GM21447 (cell line): ENCODE data around the gene RAB17.
A peak's percentile ranks its signal among the peaks of the same experiment; 100 is the strongest.
"Not testable (repeated sequence)": the region's sequence is repeated elsewhere in the genome, so short reads cannot be mapped to it uniquely, and the experiment has no call there.

Experiments
- ATAC-seq: cut with Tn5 transposase; IDR thresholded peaks from one replicate; pipeline ENCODE4 v1.9.1; 2021; ENCODE audit not compliant: unreplicated experiment

Gene RAB17

GRCh38 chr2:237600205-237600846, 9.8 kb upstream of the RAB17 start:
- no peak for ATAC-seq

- no peak for ATAC-seq
Observed at GRCh38 chr2:237599465-237600110, 9.1 kb upstream of the RAB17 start.

- ATAC-seq = no peak
Observed at GRCh38 chr2:237598468-237599208, 8.1 kb upstream of the RAB17 start.

DNA sequence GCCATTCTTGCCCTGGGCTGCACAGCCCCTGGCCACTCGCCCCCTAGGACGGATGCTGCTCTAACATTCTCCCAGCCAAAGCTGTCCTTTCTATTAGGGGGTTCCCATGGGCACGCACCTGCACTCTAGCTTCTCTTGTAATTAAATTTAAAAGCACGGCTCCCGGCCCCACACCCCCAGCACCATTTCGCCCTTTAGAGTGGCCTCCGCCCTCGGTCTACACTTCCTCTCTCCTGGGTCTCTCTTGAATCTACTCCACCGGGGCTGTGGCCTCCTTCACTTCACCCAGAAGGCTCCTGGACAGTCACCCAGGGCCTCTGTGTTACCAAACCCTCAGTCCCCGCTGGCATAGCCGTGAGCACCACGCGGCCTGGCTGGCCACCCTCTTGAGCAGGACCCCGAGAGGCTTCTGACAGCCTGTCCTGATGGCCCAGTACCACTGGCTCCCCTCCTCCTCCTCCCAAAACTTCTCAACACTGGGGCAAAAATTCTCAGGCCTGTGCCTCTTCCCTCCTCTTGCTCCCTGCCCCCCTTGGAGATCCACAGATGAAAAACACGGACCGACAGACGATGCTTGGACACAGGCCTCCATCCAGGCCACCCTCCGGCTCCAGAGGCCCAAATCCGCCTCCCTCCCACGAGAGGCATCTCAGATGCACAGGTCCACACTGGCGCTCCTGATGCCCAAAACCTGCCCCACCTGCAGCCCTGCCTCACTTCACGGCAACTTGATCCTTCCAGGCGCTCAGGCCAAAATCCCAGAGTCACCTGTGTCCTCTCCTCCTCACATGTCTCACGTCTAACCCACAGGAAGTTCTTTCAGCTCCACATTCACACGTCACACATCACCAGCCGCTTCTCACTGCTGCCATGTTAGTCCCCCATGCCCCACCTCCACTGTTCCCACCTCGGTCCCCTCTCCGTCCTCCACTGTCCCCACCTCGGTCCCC, 6.9 kb upstream of the RAB17 start:
- ATAC-seq = no peak

- no peak for ATAC-seq
Observed at GRCh38 chr2:237596520-237597195, 6.1 kb upstream of the RAB17 start.

GRCh38 chr2:237595829-237596519, 5.4 kb upstream of the RAB17 start:
- not testable (repeated sequence) for ATAC-seq

DNA sequence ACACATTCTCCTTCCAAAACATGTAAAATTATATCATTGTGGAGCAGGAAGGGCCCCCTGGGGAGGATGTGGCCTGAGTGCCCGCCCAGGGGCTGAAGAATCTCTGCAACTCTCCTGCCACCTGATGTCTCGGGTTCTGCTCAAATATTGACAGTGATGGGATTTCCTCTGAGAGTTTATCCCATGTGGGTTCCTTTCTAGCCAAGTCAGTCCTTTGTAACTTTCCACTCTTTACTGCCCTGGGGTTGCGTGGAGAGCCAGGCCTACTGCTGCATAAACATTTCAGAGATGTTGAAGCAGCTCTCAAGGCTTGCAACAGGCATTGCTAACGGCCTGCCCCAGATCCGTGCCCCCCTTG, 4.0 kb upstream of the RAB17 start:
- ATAC-seq = no peak

GRCh38 chr2:237593596-237594320, 3.2 kb upstream of the RAB17 start:
- no peak for ATAC-seq

GRCh38 chr2:237593036-237593435, 2.5 kb upstream of the RAB17 start:
- no peak for ATAC-seq

DNA sequence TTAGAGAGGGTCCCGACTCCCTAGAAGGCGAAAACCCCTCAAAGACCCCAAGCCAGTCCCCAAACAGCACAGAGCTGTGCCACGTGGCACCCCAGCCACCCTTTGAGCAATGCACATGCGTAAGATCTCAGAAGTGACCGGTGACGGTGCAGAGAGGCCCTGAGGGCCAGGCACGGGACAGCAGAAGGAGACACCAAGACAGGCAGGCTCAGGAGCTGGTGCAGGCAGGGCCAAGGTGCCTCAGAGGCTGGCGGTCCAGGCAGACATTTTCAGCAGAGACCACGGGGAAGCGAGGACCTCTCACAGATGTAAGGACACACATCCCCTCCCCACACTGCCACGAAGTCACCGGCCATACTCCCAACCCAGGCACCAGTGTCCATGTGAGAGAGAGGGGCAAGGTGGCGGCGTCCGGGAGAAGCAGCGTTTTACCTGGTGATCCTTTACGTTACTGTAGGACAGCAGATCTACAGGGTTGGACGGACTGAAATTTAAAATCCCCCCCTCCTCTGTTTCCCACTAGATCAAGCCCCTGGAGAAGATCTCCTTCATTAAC, 2.0 kb upstream of the RAB17 start:
- no peak for ATAC-seq

DNA sequence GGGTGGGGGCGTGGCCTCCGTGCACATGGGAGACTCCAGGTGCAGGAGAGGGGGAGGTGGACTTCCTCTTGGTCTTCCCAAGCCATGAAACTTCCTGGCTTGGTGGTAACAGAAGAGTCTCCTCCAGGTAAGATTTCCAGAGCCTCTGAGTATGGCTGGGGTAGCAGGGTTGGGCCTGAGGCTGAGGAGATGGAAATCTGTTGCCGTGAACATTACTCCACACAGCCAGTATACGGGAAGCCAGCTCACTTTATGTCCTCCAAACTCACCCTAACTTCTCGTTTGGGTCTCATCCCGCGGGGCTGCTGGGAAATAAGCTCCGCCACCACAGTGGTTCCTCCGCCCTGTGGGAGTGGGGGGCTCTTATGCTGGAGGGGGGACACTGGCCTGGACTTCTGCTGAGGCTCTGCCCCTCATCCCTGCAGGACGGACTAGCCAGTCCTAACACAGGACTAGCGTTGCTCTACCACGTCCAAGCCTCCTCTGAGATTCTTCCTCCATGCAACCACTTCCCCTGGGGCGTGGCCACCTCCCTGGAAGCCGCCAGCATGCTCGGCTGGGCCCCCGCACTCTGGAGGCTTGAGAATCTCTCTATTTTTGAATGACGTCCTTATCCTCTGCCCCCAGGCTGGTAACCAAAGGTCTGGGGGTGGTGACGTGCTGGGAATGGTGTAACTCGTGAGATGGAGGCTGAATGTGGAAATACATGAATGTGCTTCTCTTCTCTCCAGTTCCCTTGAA, 777 bp upstream of the RAB17 start:
- no peak for ATAC-seq

DNA sequence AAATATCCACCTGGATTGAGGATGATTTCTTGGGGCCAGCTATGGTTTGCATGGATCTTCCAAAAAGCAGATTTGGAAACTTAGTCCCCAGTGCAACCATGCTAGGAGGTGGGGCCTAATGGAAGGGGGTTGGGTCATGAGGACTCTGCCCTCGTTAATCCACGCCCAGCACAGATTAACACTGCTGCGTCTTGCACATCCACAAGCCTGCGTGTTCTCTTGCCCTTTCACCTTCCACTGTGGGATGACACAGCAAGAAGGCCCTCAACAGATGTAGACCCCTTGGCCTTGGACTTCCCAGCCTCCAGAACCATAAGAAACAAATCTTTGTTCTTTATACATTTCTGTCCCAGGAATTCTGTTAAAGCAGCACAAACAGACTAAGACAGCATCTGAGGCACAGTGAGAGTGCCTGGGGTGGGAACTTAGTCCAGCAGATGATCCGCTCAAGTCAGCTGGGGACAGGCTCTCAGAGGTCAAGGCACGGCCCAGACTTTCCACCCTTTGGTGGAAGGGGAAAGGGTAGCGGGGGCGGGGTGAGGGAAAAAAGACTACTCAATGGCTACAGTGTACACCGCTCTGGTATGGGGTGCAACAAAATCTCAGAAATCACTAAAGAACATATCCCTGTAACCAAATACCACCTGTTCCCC, 2.4 kb downstream of the RAB17 start:
- ATAC-seq = no peak

DNA sequence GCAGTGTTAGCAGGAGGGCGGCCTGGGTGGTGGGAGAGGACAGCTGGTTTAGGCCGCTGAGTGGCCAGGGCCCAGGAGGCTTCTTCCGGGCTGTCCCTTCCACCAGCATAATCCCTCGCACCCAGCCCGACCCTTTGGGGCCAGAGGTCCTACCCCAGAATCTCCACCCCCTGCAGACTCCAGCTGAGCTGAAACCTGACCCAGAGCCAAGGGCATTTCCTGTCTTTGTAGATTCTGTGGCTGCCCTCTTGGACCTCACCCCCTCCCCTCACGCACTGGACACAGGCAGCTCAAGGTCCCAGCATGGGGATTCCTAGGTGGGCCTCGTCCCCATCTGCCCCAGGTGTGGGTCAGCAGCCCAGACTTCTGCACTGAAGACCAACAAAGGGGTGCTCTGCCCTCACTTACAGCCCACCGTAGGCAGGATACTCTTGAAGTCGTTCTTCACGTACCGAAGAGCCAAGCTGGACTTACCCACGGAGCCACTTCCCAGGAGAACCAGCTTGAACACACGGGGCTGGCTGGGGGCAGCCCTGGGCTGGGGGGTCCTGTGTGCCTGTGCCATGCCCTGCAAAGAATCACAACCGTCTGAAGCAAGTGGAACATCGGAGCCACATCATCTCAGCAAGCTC, 4.8 kb downstream of the RAB17 start:
- no peak for ATAC-seq

GRCh38 chr2:237583385-237584295, 6.9 kb downstream of the RAB17 start:
- no peak for ATAC-seq

DNA sequence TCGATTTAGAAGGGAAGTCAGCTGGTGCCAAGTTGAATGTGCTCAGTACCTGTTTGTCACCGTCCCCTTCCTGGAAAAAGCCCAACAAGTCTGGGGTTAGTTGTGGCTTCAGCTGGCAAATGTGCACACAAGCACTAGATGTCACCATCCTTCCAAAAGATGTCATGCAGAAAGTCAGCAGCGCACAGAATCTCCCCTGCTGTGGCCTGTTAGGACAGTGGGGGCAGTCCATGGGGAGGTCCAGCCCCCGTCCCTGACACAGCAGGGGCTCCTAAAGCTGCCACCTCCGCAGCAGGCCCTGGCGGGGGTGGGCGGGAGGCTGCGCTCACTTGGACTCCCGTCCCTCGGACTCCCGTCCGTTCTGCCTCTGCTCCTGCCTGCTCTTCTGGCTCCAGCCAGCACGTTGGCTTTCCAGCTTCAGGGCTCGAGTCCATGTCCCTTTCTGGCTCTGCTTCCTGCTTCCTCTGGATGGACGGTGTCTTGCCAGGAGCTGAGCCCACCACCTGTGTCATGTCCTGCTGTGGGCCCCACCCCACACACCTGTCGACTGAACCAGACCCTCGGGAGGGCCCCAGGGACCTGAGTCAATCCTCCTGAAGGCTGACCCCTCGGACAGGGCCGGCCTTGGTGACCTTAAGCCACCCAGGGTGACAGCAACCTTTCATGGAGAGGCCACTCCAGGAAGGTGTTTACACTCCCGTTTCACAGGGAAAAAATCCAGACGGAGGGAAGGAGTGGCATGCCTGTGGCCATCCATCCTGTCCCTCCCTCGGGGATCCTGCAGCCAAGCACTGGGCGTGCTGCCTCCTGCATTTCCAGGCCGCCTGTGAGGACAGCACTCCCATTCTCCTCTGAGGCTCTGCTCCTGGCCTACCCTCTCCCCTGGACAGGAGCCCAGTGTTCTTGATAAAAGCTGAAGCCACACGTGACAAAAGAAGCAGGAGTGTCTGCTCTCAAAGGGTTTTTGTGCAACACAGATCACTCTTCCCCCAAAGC, 8.5 kb downstream of the RAB17 start:
- peak; percentile 61 for ATAC-seq
